ENCODE data around the gene LSM12.

Gene LSM12

DNA sequence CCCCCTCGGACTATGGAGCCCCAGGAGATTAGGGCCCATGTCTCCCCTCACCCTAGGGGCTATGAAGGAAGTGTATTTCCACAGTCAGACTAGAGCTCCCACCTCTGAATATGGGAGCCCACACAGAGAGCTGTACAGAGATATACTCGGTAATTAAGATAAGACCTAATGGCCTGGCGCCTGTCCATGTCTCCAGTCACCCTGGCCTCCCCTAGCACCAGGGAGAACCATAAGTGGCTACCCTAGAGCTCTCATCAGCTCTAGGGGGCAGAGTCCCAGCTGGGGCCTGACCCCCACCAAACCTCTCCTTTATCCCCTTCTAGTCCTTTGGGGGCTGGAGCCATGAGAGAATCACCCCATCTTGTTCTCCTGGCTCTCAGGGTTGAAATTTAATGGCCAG is 54.1 kb downstream of the LSM12 start:
- TF ChIP-seq, protein P1, sequence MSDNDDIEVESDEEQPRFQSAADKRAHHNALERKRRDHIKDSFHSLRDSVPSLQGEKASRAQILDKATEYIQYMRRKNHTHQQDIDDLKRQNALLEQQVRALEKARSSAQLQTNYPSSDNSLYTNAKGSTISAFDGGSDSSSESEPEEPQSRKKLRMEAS (IDR thresholded peaks at IDR 0.05; ENCODE audit: low read depth, low read length), result no peak
- TF ChIP-seq, protein P2, sequence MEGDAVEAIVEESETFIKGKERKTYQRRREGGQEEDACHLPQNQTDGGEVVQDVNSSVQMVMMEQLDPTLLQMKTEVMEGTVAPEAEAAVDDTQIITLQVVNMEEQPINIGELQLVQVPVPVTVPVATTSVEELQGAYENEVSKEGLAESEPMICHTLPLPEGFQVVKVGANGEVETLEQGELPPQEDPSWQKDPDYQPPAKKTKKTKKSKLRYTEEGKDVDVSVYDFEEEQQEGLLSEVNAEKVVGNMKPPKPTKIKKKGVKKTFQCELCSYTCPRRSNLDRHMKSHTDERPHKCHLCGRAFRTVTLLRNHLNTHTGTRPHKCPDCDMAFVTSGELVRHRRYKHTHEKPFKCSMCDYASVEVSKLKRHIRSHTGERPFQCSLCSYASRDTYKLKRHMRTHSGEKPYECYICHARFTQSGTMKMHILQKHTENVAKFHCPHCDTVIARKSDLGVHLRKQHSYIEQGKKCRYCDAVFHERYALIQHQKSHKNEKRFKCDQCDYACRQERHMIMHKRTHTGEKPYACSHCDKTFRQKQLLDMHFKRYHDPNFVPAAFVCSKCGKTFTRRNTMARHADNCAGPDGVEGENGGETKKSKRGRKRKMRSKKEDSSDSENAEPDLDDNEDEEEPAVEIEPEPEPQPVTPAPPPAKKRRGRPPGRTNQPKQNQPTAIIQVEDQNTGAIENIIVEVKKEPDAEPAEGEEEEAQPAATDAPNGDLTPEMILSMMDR (IDR thresholded peaks at IDR 0.05; ENCODE audit: low read depth, low read length), result no peak
- no peak for TF ChIP-seq MYC (IDR thresholded peaks at IDR 0.05; ENCODE audit: low read depth, low read length)
- no peak for TF ChIP-seq POLR2A (IDR thresholded peaks at IDR 0.05; ENCODE audit: extremely low read depth, insufficient read length)
- no peak for DNase-seq (ENCODE audit: low read depth)
- H3K4me3 ChIP-seq (ENCODE audit: low read depth, low read length), result no peak overlapping the region

DNA sequence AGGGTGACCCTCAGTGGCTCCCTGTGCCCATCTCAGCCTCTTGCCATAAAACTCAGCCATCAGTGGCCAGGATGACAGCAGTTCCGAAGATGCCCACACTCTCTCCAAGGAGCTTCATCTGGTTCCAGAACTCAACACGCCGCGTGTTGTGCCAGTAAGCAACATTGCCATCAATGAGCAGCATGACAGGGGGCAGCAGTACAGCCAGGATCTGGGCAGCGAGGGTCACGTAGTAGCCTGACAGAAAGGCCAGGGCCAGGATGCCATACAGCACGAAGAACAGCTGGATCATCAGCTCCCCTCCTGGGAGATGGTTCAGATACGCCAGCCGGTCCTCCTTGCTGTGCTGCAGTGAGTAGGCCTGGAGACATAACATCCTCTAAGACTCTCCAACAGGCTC is 54.6 kb downstream of the LSM12 start:
- no peak overlapping the region for H3K4me3 ChIP-seq (ENCODE audit: low read depth, low read length)
- TF ChIP-seq MYC (IDR thresholded peaks at IDR 0.05; ENCODE audit: low read depth, low read length) (no peak), POLR2A (IDR thresholded peaks at IDR 0.05; ENCODE audit: extremely low read depth, insufficient read length) (no peak)
- TF ChIP-seq, protein P2 (IDR thresholded peaks at IDR 0.05; ENCODE audit: low read depth, low read length), result no peak
- TF ChIP-seq, protein P1 (IDR thresholded peaks at IDR 0.05; ENCODE audit: low read depth, low read length), result no peak
- DNase-seq (ENCODE audit: low read depth), result no peak

DNA sequence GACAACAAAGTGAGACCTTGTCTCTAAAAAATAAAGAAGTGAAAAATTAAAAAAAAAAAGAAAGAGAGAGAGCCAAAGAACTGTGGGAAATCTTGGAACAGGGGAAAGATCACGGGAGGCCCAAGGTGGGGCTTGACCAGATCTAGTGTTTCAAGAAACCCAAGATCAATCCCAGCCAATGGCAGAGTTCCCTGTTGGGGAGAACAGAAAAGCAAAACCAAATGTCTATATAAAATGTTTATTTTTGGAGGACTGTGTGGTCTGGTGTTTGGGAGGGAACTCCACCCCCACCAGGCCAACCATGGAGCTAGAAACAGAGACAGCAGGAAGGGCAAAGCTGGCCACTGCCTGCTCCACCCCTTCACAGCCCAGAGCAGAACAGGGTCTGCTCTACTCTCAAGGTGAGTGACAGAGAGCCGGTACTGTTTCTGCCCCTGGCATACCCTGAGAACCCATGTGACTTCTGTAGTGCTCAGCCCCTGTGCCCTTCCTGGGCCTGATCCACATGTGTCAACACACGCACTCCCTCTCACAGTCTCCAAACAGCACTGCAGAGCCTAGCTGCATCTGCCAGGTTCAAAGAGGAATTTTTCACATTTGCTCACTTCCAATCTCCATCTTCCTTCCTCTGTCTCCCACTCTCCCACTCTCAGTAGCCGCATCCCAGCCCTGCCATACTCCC is 55.4 kb downstream of the LSM12 start:
- DNase-seq (ENCODE audit: low read depth), result no peak
- H3K4me3 ChIP-seq (ENCODE audit: low read depth, low read length), result no peak overlapping the region
- TF ChIP-seq MYC (IDR thresholded peaks at IDR 0.05; ENCODE audit: low read depth, low read length), result no peak
- TF ChIP-seq, protein P1 (IDR thresholded peaks at IDR 0.05; ENCODE audit: low read depth, low read length), result no peak

DNA sequence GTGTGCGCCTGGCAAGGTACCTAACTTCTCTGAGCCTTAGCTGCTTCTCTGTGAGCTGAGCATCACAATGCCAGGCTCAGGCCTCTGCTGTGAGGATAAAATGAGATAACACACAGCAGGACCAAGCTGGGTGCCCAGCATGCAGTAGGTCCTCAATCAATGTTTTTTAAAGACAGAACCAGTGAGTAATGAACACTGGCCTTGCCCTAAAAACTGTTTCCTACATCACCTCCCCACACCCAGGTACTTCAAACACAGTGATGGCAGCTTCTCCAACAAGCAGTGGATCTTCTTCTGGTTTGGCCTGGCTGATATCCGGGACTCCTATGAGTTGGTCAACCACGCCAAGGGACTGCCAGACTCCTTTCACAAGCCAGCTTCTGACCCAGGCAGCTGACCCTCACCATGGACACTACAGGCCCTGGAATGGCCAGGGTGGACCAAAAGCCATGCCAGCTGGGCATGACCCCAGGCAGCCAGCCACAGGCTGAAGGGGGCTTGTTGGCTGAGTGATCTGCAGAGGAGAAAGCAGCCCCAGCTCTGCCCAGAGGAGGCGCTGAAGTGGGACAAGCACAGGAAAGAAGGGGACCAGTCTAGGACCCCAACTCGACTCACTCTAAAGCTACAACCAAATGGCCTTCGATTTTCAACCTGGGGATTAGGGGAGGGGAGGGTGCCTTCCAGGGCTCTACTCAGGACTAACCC is 58.1 kb downstream of the LSM12 start:
- no peak overlapping the region for H3K4me3 ChIP-seq (ENCODE audit: low read depth, low read length)
- TF ChIP-seq MYC (IDR thresholded peaks at IDR 0.05; ENCODE audit: low read depth, low read length) (no peak), POLR2A (IDR thresholded peaks at IDR 0.05; ENCODE audit: extremely low read depth, insufficient read length) (no peak)
- TF ChIP-seq, protein P1 (IDR thresholded peaks at IDR 0.05; ENCODE audit: low read depth, low read length), result no peak
- TF ChIP-seq, protein P2 (IDR thresholded peaks at IDR 0.05; ENCODE audit: low read depth, low read length), result no peak
- no peak for DNase-seq (ENCODE audit: low read depth)

DNA sequence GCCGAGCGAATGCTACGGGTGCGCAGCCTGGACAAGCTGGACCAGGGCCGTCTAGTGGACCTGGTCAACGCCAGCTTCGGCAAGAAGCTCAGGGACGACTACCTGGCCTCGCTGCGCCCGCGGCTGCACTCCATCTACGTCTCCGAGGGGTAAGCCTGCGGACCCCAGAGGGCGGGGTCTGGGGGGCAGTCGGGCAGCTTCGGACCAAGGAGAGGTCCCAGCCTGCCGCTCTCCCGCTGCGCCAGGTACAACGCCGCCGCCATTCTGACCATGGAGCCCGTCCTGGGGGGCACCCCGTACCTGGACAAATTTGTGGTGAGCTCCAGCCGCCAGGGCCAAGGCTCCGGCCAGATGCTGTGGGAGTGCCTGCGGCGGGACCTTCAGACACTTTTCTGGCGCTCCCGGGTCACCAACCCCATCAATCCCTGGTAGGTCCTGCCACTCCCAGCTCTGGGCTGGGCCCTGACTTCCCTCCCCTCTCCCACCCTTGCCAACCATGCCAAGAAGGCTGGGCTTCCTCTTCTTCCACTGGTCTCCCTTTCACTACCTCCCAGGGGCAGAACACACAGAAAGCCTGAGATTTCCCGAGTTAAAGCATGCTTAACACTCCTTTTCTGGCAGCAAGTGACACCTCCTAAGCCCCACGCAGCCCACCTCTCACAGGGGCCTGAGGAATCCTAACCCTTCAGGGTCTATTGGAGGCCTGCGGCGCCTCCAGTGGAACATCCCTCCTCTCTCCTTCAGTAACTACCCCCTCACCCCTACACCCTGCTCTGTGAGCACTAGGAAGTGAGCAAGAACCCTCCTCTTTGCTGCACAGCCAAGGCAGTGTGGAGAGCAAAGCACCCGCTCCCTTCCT is 58.9 kb downstream of the LSM12 start:
- no peak for DNase-seq (ENCODE audit: low read depth)
- no peak for TF ChIP-seq POLR2A (IDR thresholded peaks at IDR 0.05; ENCODE audit: extremely low read depth, insufficient read length)
- TF ChIP-seq, protein P1 (IDR thresholded peaks at IDR 0.05; ENCODE audit: low read depth, low read length), result no peak
- no peak for TF ChIP-seq MYC (IDR thresholded peaks at IDR 0.05; ENCODE audit: low read depth, low read length)
- TF ChIP-seq, protein P2 (IDR thresholded peaks at IDR 0.05; ENCODE audit: low read depth, low read length), result no peak
- no peak overlapping the region for H3K4me3 ChIP-seq (ENCODE audit: low read depth, low read length)
